GM18519 (cell line): ENCODE results near the gene VPS26B.
A peak's percentile ranks its signal among the peaks of the same experiment; 100 is the strongest.
"Not testable (repeated sequence)": the region's sequence is repeated elsewhere in the genome, so short reads cannot be mapped to it uniquely, and the experiment has no call there.

Source experiments
- ATAC-seq: cut with Tn5 transposase; IDR thresholded peaks from one replicate; pipeline ENCODE4 v1.9.1; 2021; ENCODE audit warnings: mild to moderate bottlenecking, moderate library complexity; ENCODE audit not compliant: unreplicated experiment, low FRiP score

The VPS26B gene

GRCh38 chr11:134223836-134224709 is at the start of gene VPS26B, which contains the start of gene NCAPD3:
Gene VPS26B, plus strand, starts transcription at chr11:134224671. Its CDS starts 452 bp downstream, at chr11:134225123.
Gene NCAPD3, minus strand, starts transcription at chr11:134223967. Its CDS starts 41 bp downstream, at chr11:134223926.
- peak; percentile 63 for ATAC-seq

DNA sequence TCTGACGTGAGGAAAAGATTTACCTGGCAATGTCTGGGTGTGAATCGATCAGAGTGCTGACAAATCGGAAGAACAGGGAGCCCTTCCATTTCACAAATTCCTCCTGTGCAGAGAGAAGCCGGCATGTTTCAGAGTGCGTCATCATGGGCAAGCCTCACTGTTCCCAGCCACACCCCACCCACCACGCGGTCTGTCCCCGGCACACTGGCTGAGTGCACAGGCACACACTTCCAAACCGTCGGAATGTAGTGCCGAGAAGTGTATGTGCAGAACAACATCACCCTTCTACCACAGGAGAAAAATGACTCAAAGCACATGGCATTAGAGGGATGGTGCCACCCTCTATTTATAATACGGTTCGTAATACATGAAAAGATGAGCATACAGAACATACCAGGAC is 48.2 kb upstream of the VPS26B start:
- ATAC-seq, result no peak

GRCh38 chr11:134178032-134178674 is 46.3 kb upstream of the VPS26B start:
- no peak for ATAC-seq

DNA sequence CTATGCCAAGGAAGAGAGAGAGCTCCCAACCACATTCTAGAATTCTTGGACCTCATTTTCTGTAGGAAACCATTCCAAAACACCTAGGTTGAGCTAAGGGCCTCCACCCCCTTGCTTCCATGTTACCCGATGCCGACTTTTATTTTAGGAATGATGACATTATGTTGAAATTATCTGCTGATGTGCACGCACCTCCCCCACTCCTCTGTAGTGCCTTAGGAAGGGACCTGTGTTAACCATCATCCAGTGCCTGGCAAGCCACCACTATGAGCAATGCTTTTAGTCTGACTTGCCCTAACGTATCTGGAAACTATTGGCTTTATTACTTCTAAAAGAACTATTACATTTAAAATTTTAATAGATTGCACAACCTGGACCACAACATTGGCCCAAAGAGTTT is 42.8 kb upstream of the VPS26B start:
- no peak for ATAC-seq

DNA sequence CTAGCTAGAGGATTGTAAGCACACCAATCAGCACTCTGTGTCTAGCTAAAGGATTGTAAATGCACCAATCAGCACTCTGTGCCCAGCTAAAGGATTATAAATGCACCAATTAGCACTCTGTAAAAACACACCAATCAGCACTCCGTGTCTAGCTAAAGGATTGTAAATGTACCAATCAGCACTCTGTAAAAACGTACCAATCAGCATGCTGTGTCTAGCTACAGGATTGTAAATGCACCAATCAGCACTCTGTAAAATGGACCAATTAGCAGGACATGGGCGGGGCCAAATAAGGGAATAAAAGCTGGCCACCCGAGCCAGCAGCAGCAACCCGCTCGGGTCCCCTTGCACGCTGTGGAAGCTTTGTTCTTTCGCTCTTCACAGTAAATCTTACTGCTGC is 36.4 kb upstream of the VPS26B start:
- ATAC-seq, result not testable (repeated sequence)

DNA sequence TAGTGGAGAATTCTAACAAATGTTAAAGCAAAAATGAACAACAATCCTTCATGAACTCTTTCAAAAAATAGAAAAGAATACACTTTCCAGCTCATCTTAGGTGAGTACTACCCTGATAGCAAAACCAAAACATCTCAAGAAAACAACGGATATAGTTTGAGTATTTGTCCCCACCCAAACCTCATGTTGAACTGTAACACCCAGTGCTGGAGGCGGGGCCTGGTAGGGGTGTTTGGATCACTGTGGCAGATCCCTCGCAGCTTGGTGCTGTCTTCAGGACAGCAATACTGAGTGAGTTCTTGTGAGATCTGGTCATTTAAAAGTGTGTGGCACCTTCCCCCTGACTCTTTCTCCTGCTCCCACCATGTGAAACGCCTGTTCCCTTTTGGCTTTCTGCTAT is 27.7 kb upstream of the VPS26B start:
- no peak for ATAC-seq

DNA sequence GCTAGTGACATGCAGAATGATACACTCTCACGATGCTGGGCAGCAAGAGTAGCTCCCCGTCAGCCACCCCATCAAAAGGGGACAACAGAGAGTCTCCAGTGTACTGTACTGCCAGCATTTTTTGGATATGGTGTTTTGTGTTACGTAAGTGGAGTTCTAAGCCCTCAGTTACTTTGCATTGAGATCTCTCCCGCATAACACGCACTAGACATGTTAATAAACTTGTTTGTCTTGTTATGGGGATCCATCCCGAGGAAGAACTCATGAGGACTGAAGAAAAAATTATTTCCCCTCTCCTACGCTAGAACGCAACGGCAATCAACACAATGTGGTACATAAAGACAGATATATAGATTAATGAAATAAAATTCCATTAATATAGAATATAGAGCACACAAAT is 24.9 kb upstream of the VPS26B start:
- ATAC-seq, result no peak

GRCh38 chr11:134200688-134201087 is 23.8 kb upstream of the VPS26B start:
- no peak for ATAC-seq

GRCh38 chr11:134202661-134203060 is 21.8 kb upstream of the VPS26B start:
- ATAC-seq, result no peak

GRCh38 chr11:134205729-134206128 is 18.7 kb upstream of the VPS26B start:
- ATAC-seq, result no peak

DNA sequence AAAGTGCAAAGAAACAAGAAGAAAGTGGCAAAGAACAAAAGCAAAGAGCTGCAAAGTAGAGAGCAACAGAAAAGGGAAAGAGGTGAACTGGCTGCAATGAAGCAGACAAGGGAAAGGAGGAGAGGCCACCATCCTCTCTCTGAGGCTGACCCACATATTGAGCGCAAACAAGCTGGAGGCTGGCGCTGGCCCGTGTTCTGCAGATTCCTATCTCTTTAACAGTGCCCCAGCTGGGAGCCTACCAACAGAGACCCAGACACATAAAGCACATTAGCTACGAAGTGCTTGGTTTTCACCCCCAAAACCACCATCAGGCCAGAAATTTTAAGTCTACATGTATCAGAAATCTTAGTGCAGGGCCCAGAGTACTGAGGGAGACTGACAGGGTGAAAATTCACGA is 18.3 kb upstream of the VPS26B start:
- no peak for ATAC-seq

DNA sequence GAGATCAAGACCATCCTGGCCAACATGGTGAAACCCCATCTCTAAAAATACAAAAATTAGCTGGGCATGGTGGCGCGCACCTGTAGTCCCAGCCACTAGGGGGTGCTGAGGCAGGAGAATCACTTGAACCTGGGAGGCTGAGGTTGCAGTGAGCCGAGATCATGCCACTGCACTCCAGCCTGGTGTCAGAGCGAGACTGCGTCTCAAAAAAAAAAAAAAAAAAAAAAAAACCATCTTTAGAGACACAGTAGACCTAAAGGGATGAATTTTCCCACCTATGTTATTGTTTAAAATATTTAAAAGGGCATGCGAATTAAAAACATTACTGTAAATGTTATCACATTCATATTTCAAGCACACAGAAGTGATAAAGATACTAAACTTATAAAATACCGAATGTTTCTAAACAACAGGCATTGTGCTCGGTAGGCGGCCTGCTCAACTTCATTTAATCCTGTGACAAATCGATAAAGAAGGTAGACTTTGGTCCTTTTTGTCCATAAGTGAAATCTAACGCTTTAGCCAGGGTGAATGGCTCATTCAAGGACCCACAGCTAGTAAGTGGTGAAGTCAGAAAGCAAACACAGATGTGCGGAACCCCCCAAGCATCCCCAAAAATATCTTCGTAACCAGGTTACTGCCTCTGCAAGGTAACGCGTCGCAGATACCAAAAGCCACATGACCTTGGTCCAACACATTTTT is 16.8 kb upstream of the VPS26B start:
- no peak for ATAC-seq

- ATAC-seq, result no peak
Measured at GRCh38 chr11:134215836-134216235, 8.6 kb upstream of the VPS26B start.

- no peak for ATAC-seq
Measured at GRCh38 chr11:134216816-134217215, 7.7 kb upstream of the VPS26B start.

GRCh38 chr11:134223121-134223520 is 1.4 kb upstream of the VPS26B start:
- ATAC-seq, result no peak

GRCh38 chr11:134224710-134225664 is 516 bp downstream of the VPS26B start:
- peak; percentile 20 for ATAC-seq

GRCh38 chr11:134226806-134227325 is 2.4 kb downstream of the VPS26B start:
- ATAC-seq, result no peak

- peak; percentile 42 for ATAC-seq
Measured at GRCh38 chr11:134228625-134229024, 4.2 kb downstream of the VPS26B start.

DNA sequence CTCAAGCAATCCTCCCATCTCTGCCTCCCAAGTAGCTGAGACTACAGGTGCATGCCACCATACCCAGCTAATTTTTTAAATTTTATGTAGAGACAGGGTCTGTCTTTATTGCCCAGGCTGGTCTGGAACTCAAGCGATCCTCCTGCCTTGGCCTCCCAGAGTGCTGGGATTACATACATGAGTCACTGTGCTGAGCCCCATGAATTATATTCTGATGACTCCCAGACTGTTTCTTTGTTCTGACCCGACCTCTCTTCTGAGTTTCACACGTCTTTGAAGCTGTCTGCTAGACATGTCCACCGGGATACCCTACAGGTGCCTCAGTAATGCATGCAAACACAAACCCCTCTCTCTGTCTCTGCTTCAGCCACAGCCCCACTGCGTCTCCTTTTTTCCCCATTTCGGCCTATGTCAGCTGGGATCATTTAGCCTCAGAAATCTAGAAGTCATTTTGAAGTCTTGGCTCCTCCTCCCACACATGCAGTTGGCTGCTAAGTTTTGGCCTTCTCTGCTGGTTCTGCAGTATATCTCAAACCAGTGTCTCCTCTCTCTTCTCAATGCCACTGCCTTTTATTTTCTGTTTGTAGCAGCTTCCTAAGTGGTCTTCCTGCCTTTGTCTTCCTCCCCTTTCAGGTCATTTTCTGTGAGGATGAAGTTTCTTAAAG is 4.8 kb downstream of the VPS26B start:
- no peak for ATAC-seq
